MCF 10A (cell line): ENCODE measurements around the gene ZNF655. TPM values are rescaled to one million over a fixed set of nuclear protein-coding genes. Genes with fewer than 3 reads are reported as not detected.
"Not testable (repeated sequence)": the region's sequence is repeated elsewhere in the genome, so short reads cannot be mapped to it uniquely, and the experiment has no call there.

ENCODE experiments used
- BruUV-seq: library from RNA; stranded (reverse); fragments of 400-500 nt; replicated peaks from 2 replicates; lab custom pipeline; 2021; lab: Mats Ljungman, UMichigan
- CTCF ChIA-PET: fragments of 300-600 bp; sonication (Branson Sonifier 250); formaldehyde crosslinking; extraction: SDS; loops from one replicate; lab custom pipeline; 2021; ENCODE audit warnings: antibody characterized with exemption, inconsistent platforms; lab: Yijun Ruan, JAX
- POLR2A ChIA-PET: fragments of 300-600, 350-650 bp; sonication (Branson Sonifier 250); formaldehyde crosslinking; extraction: SDS; loops from one replicate; lab custom pipeline; 2020; ENCODE audit warnings: antibody characterized with exemption, inconsistent platforms; lab: Yijun Ruan, JAX
- DNase-seq: peaks from one replicate; pipeline ENCODE4 v3.0.0-alpha.2; 2018; ENCODE audit not compliant: unreplicated experiment
- H3K27ac Mint-ChIP-seq: one replicate; pipeline ENCODE4 v1.8.0; 2022; ENCODE audit warnings: mild to moderate bottlenecking, low read depth, mixed read lengths; ENCODE audit not compliant: unreplicated experiment
- H3K27me3 Mint-ChIP-seq: one replicate; pipeline ENCODE4 v1.8.0; 2022; ENCODE audit warnings: mixed read lengths; ENCODE audit not compliant: insufficient read depth, unreplicated experiment
- H3K36me3 Mint-ChIP-seq: one replicate; pipeline ENCODE4 v1.8.0; 2022; ENCODE audit warnings: mild to moderate bottlenecking, moderate library complexity, mixed read lengths; ENCODE audit not compliant: insufficient read depth, unreplicated experiment
- H3K4me1 Mint-ChIP-seq: one replicate; pipeline ENCODE4 v1.8.0; 2022; ENCODE audit warnings: mixed read lengths; ENCODE audit not compliant: insufficient read depth, unreplicated experiment
- H3K4me3 Mint-ChIP-seq: one replicate; pipeline ENCODE4 v1.8.0; 2022; ENCODE audit warnings: mild to moderate bottlenecking, moderate library complexity, mixed read lengths; ENCODE audit not compliant: unreplicated experiment
- H3K9me3 Mint-ChIP-seq: one replicate; pipeline ENCODE4 v1.8.0; 2022; ENCODE audit warnings: mixed read lengths; ENCODE audit not compliant: unreplicated experiment
- intact Hi-C: fragments of 100-400 bp; cut with micrococcal nuclease; formaldehyde crosslinking; loops from 2 replicates; pipeline ENCODE4 v1.14.1; 2022
- total RNA-seq: library from RNA; stranded (reverse); gene quantifications from 2 replicates; pipeline ENCODE4 v1.2.3, GENCODE V29; 2022
- TF ChIP-seq, protein P1 (sequence below): fragments of 200-600 bp; IDR thresholded peaks from one replicate; pipeline ENCODE4 v1.8.0; 2022; ENCODE audit warnings: antibody characterized with exemption, mild to moderate bottlenecking; ENCODE audit not compliant: unreplicated experiment

ZNF655 gene
- total RNA-seq, 1 experiment from 2014 or later = 89.9 TPM

DNA sequence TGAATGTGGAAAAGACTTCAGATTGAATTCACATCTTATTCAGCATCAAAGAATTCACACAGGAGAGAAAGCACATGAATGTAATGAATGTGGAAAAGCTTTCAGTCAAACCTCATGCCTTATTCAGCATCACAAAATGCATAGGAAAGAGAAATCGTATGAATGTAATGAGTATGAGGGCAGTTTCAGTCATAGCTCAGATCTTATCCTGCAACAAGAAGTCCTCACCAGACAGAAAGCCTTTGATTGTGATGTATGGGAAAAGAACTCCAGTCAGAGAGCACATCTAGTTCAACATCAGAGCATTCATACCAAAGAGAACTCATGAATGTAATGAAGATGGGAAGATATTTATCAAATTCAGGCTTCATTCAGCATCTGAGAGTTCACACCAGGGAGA, 14.8 kb downstream of the ZNF655 start:
- Mint-ChIP-seq H3K36me3 (peaks cover 58% of the 10 kb centered on the region), H3K9me3 (peaks cover 6% of the 10 kb centered on the region), H3K4me3 (no peak overlapping the region), H3K27me3 (no peaks in the 10 kb centered on the region), H3K27ac (no peak overlapping the region), H3K4me1 (no peaks in the 10 kb centered on the region)
- TF ChIP-seq, protein P1, sequence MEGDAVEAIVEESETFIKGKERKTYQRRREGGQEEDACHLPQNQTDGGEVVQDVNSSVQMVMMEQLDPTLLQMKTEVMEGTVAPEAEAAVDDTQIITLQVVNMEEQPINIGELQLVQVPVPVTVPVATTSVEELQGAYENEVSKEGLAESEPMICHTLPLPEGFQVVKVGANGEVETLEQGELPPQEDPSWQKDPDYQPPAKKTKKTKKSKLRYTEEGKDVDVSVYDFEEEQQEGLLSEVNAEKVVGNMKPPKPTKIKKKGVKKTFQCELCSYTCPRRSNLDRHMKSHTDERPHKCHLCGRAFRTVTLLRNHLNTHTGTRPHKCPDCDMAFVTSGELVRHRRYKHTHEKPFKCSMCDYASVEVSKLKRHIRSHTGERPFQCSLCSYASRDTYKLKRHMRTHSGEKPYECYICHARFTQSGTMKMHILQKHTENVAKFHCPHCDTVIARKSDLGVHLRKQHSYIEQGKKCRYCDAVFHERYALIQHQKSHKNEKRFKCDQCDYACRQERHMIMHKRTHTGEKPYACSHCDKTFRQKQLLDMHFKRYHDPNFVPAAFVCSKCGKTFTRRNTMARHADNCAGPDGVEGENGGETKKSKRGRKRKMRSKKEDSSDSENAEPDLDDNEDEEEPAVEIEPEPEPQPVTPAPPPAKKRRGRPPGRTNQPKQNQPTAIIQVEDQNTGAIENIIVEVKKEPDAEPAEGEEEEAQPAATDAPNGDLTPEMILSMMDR = no peak
- intact Hi-C loops = no loop called here
- BruUV-seq = TSS peak; percentile 5
- ChIA-PET POLR2A (interaction anchor here (2.8 to 3.1 kb wide), 2 partner anchors 10 to 14 kb away, joined by 8 to 23 read pairs; partner anchors contain the start of gene ZNF655), CTCF (interaction anchor here (0.6 to 1.0 kb wide), 2 partner anchors 49 to 266 kb away, joined by 3 read pairs; no protein-coding TSS in a partner anchor)
- DNase-seq = no peak

DNA sequence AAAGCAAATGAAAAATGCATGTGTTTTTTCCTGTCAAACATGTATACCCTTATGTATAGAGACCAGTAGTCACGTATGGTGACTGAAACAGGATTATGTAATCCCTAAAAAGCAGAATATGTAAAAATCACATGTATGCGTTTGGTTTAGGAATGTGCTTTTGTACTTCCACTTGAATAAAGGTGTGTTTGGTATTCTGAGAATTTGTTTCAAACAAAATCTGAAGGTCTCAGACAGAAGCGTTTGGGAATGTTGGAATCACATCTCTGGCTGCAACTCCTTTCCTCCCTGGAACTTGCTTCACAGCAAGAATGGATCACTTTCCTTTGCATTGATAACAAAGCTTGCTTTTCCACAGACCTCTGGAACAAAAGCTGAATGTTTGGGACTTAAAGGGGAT, 17.8 kb downstream of the ZNF655 start:
- no peak overlapping the region for H3K27ac Mint-ChIP-seq

DNA sequence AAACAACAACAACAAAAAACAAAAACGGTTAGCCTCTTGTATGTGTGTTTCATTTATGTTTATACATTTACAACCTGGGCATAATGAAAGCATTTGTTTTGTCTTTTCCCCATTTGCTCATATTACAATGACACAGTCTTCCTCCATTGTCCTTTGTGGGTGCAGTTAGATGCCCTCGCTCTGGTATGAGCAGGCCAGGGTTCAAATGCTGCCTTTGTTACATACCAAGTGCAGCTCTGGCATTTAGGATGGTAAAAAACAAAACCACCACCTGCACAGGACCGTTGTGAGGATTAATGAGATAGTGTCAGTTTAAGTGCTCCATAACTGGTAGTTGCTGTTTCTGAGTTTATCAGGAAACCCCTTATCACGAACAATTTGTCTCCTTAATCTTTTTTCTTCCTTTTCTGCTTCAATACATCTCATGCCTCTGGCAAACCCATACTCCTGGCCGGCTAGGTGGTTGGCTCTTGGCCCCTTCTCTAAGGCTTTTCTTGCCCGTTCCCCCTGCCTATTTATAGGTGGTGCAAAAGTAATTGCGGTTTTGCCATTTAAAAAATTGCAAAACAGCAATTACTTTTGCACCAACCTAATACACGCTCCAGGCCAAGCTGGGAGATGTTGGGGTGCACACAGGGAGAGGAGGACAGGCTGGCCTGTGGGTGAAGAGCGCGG, 21.0 kb downstream of the ZNF655 start:
- Mint-ChIP-seq H3K27me3 (no peaks in the 10 kb centered on the region), H3K27ac (no peak overlapping the region), H3K36me3 (peaks cover 4% of the 10 kb centered on the region), H3K4me1 (no peaks in the 10 kb centered on the region), H3K9me3 (no peaks in the 10 kb centered on the region), H3K4me3 (no peak overlapping the region)
- ChIA-PET CTCF (no interaction called here), POLR2A (interaction anchor here (0.7 kb wide), 1 partner anchor 1427 kb away, joined by 3 read pairs; no protein-coding TSS in a partner anchor)
- DNase-seq = no peak
- intact Hi-C loops = no loop called here
- TF ChIP-seq, protein P1 = no peak
- no TSS peak for BruUV-seq

More for the DNA sequence above, 17.8 kb downstream of the ZNF655 start:
- H3K4me3 Mint-ChIP-seq = no peak overlapping the region
- ChIA-PET CTCF (no interaction called here), POLR2A (interaction anchor here (1.5 kb wide), 1 partner anchor 10 kb away, joined by 3 read pairs; no protein-coding TSS in a partner anchor)
- peaks cover 6% of the 10 kb centered on the region for H3K9me3 Mint-ChIP-seq
- H3K36me3 Mint-ChIP-seq = peaks cover 32% of the 10 kb centered on the region
- no TSS peak for BruUV-seq
- H3K4me1 Mint-ChIP-seq = no peaks in the 10 kb centered on the region
- DNase-seq = no peak
- TF ChIP-seq, protein P1 = no peak
- intact Hi-C loops = no loop called here
- no peaks in the 10 kb centered on the region for H3K27me3 Mint-ChIP-seq

DNA sequence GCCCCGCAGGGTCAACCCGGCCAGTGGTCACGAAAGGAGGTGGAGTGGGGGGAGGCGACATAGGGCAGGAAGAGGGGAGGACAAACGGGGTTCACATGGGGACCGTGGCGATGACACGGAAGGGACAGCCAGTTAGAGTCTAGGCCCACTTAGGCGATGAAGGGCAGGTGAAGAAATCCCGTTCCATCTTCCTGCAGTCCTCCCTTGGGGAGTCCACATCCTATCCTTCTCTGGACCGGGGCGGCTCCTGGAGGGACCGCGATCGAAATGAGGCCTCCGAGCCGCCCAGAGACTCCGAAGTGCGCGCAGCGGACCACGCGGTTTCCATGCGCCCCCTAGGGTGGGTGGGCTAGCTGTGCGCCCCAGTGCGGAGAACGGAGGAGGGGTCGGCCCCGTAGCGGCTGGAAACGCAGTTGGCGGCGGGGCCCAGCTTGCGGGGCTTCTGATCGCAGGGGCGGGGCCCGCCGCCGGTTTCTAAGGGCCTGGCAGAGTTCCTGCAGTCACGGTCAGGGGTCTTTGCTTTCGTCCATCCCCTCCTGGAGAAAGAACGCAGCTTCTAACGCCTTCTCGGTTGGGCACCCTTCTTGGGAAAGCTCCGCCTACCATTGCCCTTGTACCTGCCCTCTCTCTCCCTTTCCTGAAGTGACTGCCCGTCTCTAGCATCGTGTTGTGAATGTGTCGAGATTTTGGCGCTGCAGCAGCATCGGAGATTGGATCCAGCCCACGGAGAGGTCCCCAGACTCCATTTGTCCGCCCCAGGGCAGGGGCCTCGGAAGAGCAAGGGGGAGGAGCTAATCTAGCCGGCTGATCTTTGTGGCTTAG, 21.7 kb downstream of the ZNF655 start:
- Mint-ChIP-seq H3K4me1 (no peaks in the 10 kb centered on the region), H3K4me3 (no peak overlapping the region), H3K27me3 (no peaks in the 10 kb centered on the region), H3K27ac (no peak overlapping the region), H3K9me3 (no peaks in the 10 kb centered on the region), H3K36me3 (peaks cover under 1% of the 10 kb centered on the region)
- CTCF ChIA-PET = interaction anchor here (0.5 kb wide), 1 partner anchor 61 kb away, joined by 3 read pairs; no protein-coding TSS in a partner anchor
- intact Hi-C loops = no loop called here
- TF ChIP-seq, protein P1 = no peak
- no peak for DNase-seq
- BruUV-seq = no TSS peak
- POLR2A ChIA-PET = interaction anchor here (0.6 to 1.3 kb wide), 2 partner anchors 19 to 467 kb away, joined by 3 read pairs; no protein-coding TSS in a partner anchor

DNA sequence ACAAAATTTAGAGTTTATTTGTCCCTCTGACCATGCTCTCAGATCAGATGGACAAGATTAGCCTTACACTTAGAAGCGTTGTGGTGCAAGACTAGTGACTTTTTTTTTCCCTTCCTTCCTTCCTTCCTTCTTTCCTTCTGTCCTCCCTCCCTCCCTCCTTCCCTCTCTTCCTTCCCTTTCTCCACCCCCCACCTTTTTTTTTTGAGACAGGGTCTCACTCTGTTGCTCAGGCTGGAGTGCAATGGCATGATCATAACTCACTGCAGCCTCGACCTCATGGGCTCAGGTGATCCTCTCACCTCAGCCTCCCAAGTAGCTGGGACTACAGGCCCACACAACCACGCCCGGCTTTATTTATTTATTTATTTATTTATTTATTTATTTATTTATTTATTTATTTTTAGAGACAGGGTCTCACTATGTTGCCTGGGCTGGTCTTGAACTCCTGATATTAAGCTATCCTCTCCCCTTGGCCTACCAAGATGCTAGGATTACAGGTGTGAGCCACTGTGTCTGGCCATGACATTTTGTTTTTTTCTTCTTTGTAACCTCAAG, 22.4 kb downstream of the ZNF655 start:
- DNase-seq, H3K4me1 Mint-ChIP-seq, BruUV-seq, H3K27ac Mint-ChIP-seq, H3K27me3 Mint-ChIP-seq, H3K4me3 Mint-ChIP-seq, H3K9me3 Mint-ChIP-seq, H3K36me3 Mint-ChIP-seq, intact Hi-C loops: not testable (repeated sequence)
- ChIA-PET POLR2A (interaction anchor here (0.6 to 1.3 kb wide), 2 partner anchors 20 to 466 kb away, joined by 3 read pairs; no protein-coding TSS in a partner anchor), CTCF (interaction anchor here (0.5 kb wide), 1 partner anchor 60 kb away, joined by 3 read pairs; no protein-coding TSS in a partner anchor)
